ENCODE data around the gene EIF6.

The EIF6 gene

GRCh38 chr20:35295674-35296073 lies 11.1 kb upstream of the EIF6 start:
- in situ Hi-C loops (cut with MboI; ENCODE audit: low sequenced_read_pairs), result no loop called here

GRCh38 chr20:35295058-35295457 lies 10.5 kb upstream of the EIF6 start:
- in situ Hi-C loops (cut with MboI; ENCODE audit: low sequenced_read_pairs), result no loop called here

GRCh38 chr20:35294293-35294685 lies 9.7 kb upstream of the EIF6 start:
- in situ Hi-C loops (cut with MboI; ENCODE audit: low sequenced_read_pairs), result no loop called here

- in situ Hi-C loops (cut with MboI; ENCODE audit: low sequenced_read_pairs), result no loop called here
These were observed 9.0 kb upstream of the EIF6 start for GRCh38 chr20:35293303-35294292.

GRCh38 chr20:35292504-35293285 lies 8.1 kb upstream of the EIF6 start:
- in situ Hi-C loops (cut with MboI; ENCODE audit: low sequenced_read_pairs), result no loop called here

- in situ Hi-C loops (cut with MboI; ENCODE audit: low sequenced_read_pairs), result no loop called here
These were observed 7.3 kb upstream of the EIF6 start, which contains the start of gene FAM83C for GRCh38 chr20:35291654-35292503. FAM83C (minus strand) TSS chr20:35292425; CDS start chr20:35292304, 121 bp downstream.

GRCh38 chr20:35290887-35291417 lies 6.4 kb upstream of the EIF6 start:
- in situ Hi-C loops (cut with MboI; ENCODE audit: low sequenced_read_pairs), result no loop called here

GRCh38 chr20:35290186-35290886 lies 5.8 kb upstream of the EIF6 start:
- in situ Hi-C loops (cut with MboI; ENCODE audit: low sequenced_read_pairs), result no loop called here

GRCh38 chr20:35288325-35289060 lies 3.9 kb upstream of the EIF6 start:
- in situ Hi-C loops (cut with MboI; ENCODE audit: low sequenced_read_pairs), result no loop called here

- in situ Hi-C loops (cut with MboI; ENCODE audit: low sequenced_read_pairs), result no loop called here
These were observed 3.1 kb upstream of the EIF6 start for GRCh38 chr20:35287509-35288324.

GRCh38 chr20:35286899-35287508 lies 2.4 kb upstream of the EIF6 start:
- in situ Hi-C loops (cut with MboI; ENCODE audit: low sequenced_read_pairs), result no loop called here

- in situ Hi-C loops (cut with MboI; ENCODE audit: low sequenced_read_pairs), result no loop called here
These were observed 1.7 kb upstream of the EIF6 start for GRCh38 chr20:35286077-35286898.

GRCh38 chr20:35285806-35286076 lies 1.2 kb upstream of the EIF6 start:
- in situ Hi-C loops (cut with MboI; ENCODE audit: low sequenced_read_pairs), result no loop called here

GRCh38 chr20:35284992-35285805 lies 627 bp upstream of the EIF6 start:
- in situ Hi-C loops (cut with MboI; ENCODE audit: low sequenced_read_pairs), result no loop called here

- in situ Hi-C loops (cut with MboI; ENCODE audit: low sequenced_read_pairs), result no loop called here
These were observed 918 bp downstream of the EIF6 start for GRCh38 chr20:35283441-35284266.
